ENCODE data around the gene CCDC92B.
A peak's percentile ranks its signal among the peaks of the same experiment; 100 is the strongest.

The CCDC92B gene

DNA sequence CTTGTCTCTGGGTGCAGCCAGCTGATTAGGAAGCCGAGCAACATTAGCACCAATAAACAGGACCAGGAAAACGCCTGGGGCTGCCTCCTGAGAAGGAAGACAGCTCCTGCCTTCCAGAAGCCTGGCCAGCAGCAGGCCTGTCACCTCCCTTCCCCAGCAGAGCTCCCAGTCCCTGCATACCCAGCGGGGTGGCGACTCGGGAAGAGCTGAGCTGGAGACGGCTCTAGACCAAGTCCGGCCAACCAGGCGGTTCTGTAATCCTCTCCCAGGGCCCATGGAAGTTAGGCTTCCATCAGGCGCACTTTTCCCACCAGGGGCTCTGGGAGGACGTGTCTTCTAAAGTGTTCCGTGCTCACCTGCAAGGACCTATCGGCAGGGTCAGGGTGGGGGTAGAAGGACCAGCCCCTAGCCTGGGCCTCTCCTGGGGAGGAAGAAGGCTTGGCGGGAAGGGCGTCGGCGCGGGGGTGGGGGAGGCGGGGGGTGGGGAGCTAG lies 25.9 kb downstream of the CCDC92B start:
- Histone ChIP-seq H2BK120ac (ENCODE audit: low read depth, low read length) (no peak overlapping the region), H3K4me1 (ENCODE audit: control insufficient read depth in 2 of 2, insufficient read depth in 1 of 2, low read depth in 1 of 2, low read length in 2 of 2) (peaks cover 0 to 3% of the 10 kb centered on the region in 2 donors), H3K4me2 (ENCODE audit: insufficient read depth, low read length, poor library complexity, severe bottlenecking) (peak overlapping the region; percentile 38), H3K36me3 (replicated peaks in 1 of 2; ENCODE audit: control insufficient read depth in 2 of 2, insufficient read depth in 2 of 2, low read length in 2 of 2) (no peaks in the 10 kb centered on the region), H3K9me3 (replicated peaks in 1 of 2; ENCODE audit: control insufficient read depth in 2 of 2, insufficient read depth in 1 of 2, low read depth in 1 of 2, low read length in 2 of 2) (no peaks in the 10 kb centered on the region), H2BK12ac (ENCODE audit: low read length) (no peak overlapping the region), H2BK5ac (ENCODE audit: low read length) (no peak overlapping the region), H4K91ac (ENCODE audit: low read depth, low read length, poor library complexity) (no peak overlapping the region), H3K27ac (replicated peaks; ENCODE audit: low read length) (no peak overlapping the region), H3K4ac (ENCODE audit: low read length) (no peak overlapping the region), H2AK5ac (ENCODE audit: low read depth, low read length) (peak overlapping the region; percentile 69), H2AFZ (ENCODE audit: low read length) (no peak overlapping the region), H3K9ac (ENCODE audit: low read depth, low read length, poor library complexity) (peak overlapping the region; percentile 54), H3K27me3 (ENCODE audit: control insufficient read depth in 3 of 3, insufficient read depth in 3 of 3, low read depth in 1 of 3, low read length in 3 of 3) (peaks cover 4 to 56% (median 29%) of the 10 kb centered on the region in 3 experiments), H3K4me3 (ENCODE audit: low read length in 2 of 2) (no peak overlapping the region), H3K18ac (ENCODE audit: low read length) (peak overlapping the region; percentile 84), H3K14ac (ENCODE audit: low read length) (no peak overlapping the region), H3K79me1 (ENCODE audit: low read depth, low read length) (no peaks in the 10 kb centered on the region), H4K8ac (ENCODE audit: low read depth, low read length) (no peak overlapping the region), H2BK15ac (ENCODE audit: low read length) (no peak overlapping the region), H3K23ac (ENCODE audit: low read depth, low read length, poor library complexity) (peak overlapping the region; percentile 67)
- DNase-seq (ENCODE audit: low spot score): no peak
- WGBS, 2 donors (ENCODE audit: extremely low coverage in 2 of 2, insufficient read length in 2 of 2, insufficient replicate concordance in 1 of 2): no CpG with 5 or more reads among the region's 18 CpGs

GRCh38 chr17:2722611-2723010 lies 26.8 kb downstream of the CCDC92B start:
- no peaks in the 10 kb centered on the region for H3K9me3 ChIP-seq (replicated peaks in 1 of 2; ENCODE audit: control insufficient read depth in 2 of 2, insufficient read depth in 1 of 2, low read depth in 1 of 2, low read length in 2 of 2)
- no peak overlapping the region for H2BK5ac ChIP-seq (ENCODE audit: low read length)
- no peak overlapping the region for H2BK120ac ChIP-seq (ENCODE audit: low read depth, low read length)
- no peaks in the 10 kb centered on the region for H3K36me3 ChIP-seq (replicated peaks in 1 of 2; ENCODE audit: control insufficient read depth in 2 of 2, insufficient read depth in 2 of 2, low read length in 2 of 2)
- no peak for DNase-seq (ENCODE audit: low spot score)
- no peak overlapping the region for H3K4ac ChIP-seq (ENCODE audit: low read length)
- peaks cover 0 to 3% of the 10 kb centered on the region in 2 donors for H3K4me1 ChIP-seq (ENCODE audit: control insufficient read depth in 2 of 2, insufficient read depth in 1 of 2, low read depth in 1 of 2, low read length in 2 of 2)
- H4K91ac ChIP-seq (ENCODE audit: low read depth, low read length, poor library complexity): no peak overlapping the region
- peaks cover 4 to 56% (median 29%) of the 10 kb centered on the region in 3 experiments for H3K27me3 ChIP-seq (ENCODE audit: control insufficient read depth in 3 of 3, insufficient read depth in 3 of 3, low read depth in 1 of 3, low read length in 3 of 3)
- no peak overlapping the region for H3K23ac ChIP-seq (ENCODE audit: low read depth, low read length, poor library complexity)
- no peak overlapping the region for H2AFZ ChIP-seq (ENCODE audit: low read length)
- no peak overlapping the region for H4K8ac ChIP-seq (ENCODE audit: low read depth, low read length)
- H2BK15ac ChIP-seq (ENCODE audit: low read length): no peak overlapping the region
- no peak overlapping the region for H3K9ac ChIP-seq (ENCODE audit: low read depth, low read length, poor library complexity)
- H3K4me3 ChIP-seq (ENCODE audit: low read length in 2 of 2): no peak overlapping the region
- H3K27ac ChIP-seq (replicated peaks; ENCODE audit: low read length): no peak overlapping the region
- no CpG with 5 or more reads among the region's 10 CpGs for WGBS, 2 donors (ENCODE audit: extremely low coverage in 2 of 2, insufficient read length in 2 of 2, insufficient replicate concordance in 1 of 2)
- no peak overlapping the region for H2AK5ac ChIP-seq (ENCODE audit: low read depth, low read length)
- H3K79me1 ChIP-seq (ENCODE audit: low read depth, low read length): no peaks in the 10 kb centered on the region
- H3K18ac ChIP-seq (ENCODE audit: low read length): no peak overlapping the region
- no peak overlapping the region for H3K14ac ChIP-seq (ENCODE audit: low read length)
- no peak overlapping the region for H2BK12ac ChIP-seq (ENCODE audit: low read length)
- H3K4me2 ChIP-seq (ENCODE audit: insufficient read depth, low read length, poor library complexity, severe bottlenecking): no peak overlapping the region

DNA sequence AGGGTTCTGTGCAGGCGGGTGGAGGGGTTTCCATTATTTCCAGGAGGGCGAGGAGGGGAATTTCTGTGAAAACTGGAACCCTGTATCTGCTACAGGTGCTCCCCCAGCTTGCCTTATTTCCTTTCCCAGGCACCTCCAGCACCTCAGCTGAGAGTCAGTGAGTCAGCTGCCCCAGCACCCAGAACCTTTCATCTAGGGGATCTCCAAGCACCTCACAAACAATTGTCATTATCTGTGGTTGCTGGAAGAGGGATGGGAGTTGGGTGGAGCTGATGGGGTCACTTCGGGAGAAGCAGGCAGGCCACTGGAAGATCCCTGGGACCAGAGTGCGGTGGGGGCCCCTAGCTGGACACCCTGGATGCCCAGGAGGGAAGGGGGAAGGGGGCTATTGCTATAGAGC lies 27.8 kb downstream of the CCDC92B start:
- Histone ChIP-seq H2AK5ac (ENCODE audit: low read depth, low read length) (no peak overlapping the region), H3K4me1 (ENCODE audit: control insufficient read depth in 2 of 2, insufficient read depth in 1 of 2, low read depth in 1 of 2, low read length in 2 of 2) (peaks cover 0 to 3% of the 10 kb centered on the region in 2 donors), H3K9ac (ENCODE audit: low read depth, low read length, poor library complexity) (peak overlapping the region; percentile 24), H4K8ac (ENCODE audit: low read depth, low read length) (no peak overlapping the region), H2BK15ac (ENCODE audit: low read length) (no peak overlapping the region), H3K27ac (replicated peaks; ENCODE audit: low read length) (no peak overlapping the region), H2BK120ac (ENCODE audit: low read depth, low read length) (no peak overlapping the region), H3K18ac (ENCODE audit: low read length) (no peak overlapping the region), H3K23ac (ENCODE audit: low read depth, low read length, poor library complexity) (no peak overlapping the region), H3K4me3 (ENCODE audit: low read length in 2 of 2) (no peak overlapping the region), H3K14ac (ENCODE audit: low read length) (no peak overlapping the region), H3K36me3 (replicated peaks in 1 of 2; ENCODE audit: control insufficient read depth in 2 of 2, insufficient read depth in 2 of 2, low read length in 2 of 2) (no peaks in the 10 kb centered on the region), H2BK5ac (ENCODE audit: low read length) (no peak overlapping the region), H2AFZ (ENCODE audit: low read length) (no peak overlapping the region), H3K27me3 (ENCODE audit: control insufficient read depth in 3 of 3, insufficient read depth in 3 of 3, low read depth in 1 of 3, low read length in 3 of 3) (peaks cover 4 to 54% (median 29%) of the 10 kb centered on the region in 3 experiments), H2BK12ac (ENCODE audit: low read length) (no peak overlapping the region), H3K9me3 (replicated peaks in 1 of 2; ENCODE audit: control insufficient read depth in 2 of 2, insufficient read depth in 1 of 2, low read depth in 1 of 2, low read length in 2 of 2) (no peaks in the 10 kb centered on the region), H3K4me2 (ENCODE audit: insufficient read depth, low read length, poor library complexity, severe bottlenecking) (no peak overlapping the region), H4K91ac (ENCODE audit: low read depth, low read length, poor library complexity) (no peak overlapping the region), H3K4ac (ENCODE audit: low read length) (no peak overlapping the region), H3K79me1 (ENCODE audit: low read depth, low read length) (no peaks in the 10 kb centered on the region)
- WGBS, 2 donors (ENCODE audit: extremely low coverage in 2 of 2, insufficient read length in 2 of 2, insufficient replicate concordance in 1 of 2): no CpG with 5 or more reads among the region's 4 CpGs
- DNase-seq (ENCODE audit: low spot score): no peak

GRCh38 chr17:2719861-2720260 lies 29.6 kb downstream of the CCDC92B start:
- Histone ChIP-seq H3K4ac (ENCODE audit: low read length) (no peak overlapping the region), H3K27ac (replicated peaks; ENCODE audit: low read length) (no peak overlapping the region), H3K36me3 (replicated peaks in 1 of 2; ENCODE audit: control insufficient read depth in 2 of 2, insufficient read depth in 2 of 2, low read length in 2 of 2) (no peaks in the 10 kb centered on the region), H3K23ac (ENCODE audit: low read depth, low read length, poor library complexity) (no peak overlapping the region), H2AFZ (ENCODE audit: low read length) (no peak overlapping the region), H3K4me2 (ENCODE audit: insufficient read depth, low read length, poor library complexity, severe bottlenecking) (no peak overlapping the region), H4K91ac (ENCODE audit: low read depth, low read length, poor library complexity) (no peak overlapping the region), H3K4me1 (ENCODE audit: control insufficient read depth in 2 of 2, insufficient read depth in 1 of 2, low read depth in 1 of 2, low read length in 2 of 2) (peaks cover 0 to 1% of the 10 kb centered on the region in 2 donors), H3K18ac (ENCODE audit: low read length) (no peak overlapping the region), H2AK5ac (ENCODE audit: low read depth, low read length) (no peak overlapping the region), H2BK15ac (ENCODE audit: low read length) (no peak overlapping the region), H3K9me3 (replicated peaks in 1 of 2; ENCODE audit: control insufficient read depth in 2 of 2, insufficient read depth in 1 of 2, low read depth in 1 of 2, low read length in 2 of 2) (no peaks in the 10 kb centered on the region), H2BK120ac (ENCODE audit: low read depth, low read length) (no peak overlapping the region), H2BK5ac (ENCODE audit: low read length) (no peak overlapping the region), H4K8ac (ENCODE audit: low read depth, low read length) (no peak overlapping the region), H3K9ac (ENCODE audit: low read depth, low read length, poor library complexity) (no peak overlapping the region), H3K79me1 (ENCODE audit: low read depth, low read length) (no peaks in the 10 kb centered on the region), H3K27me3 (ENCODE audit: control insufficient read depth in 3 of 3, insufficient read depth in 3 of 3, low read depth in 1 of 3, low read length in 3 of 3) (peaks cover 4 to 44% (median 21%) of the 10 kb centered on the region in 3 experiments), H3K14ac (ENCODE audit: low read length) (no peak overlapping the region), H3K4me3 (ENCODE audit: low read length in 2 of 2) (no peak overlapping the region), H2BK12ac (ENCODE audit: low read length) (no peak overlapping the region)
- WGBS, 2 donors (ENCODE audit: extremely low coverage in 2 of 2, insufficient read length in 2 of 2, insufficient replicate concordance in 1 of 2): no CpG with 5 or more reads among the region's 4 CpGs
- DNase-seq (ENCODE audit: low spot score): no peak

Measured in neuronal stem cell (in vitro differentiated cells).